Kidney epithelial cell (primary cell): ENCODE results near the gene TMEM151B. TPM values are rescaled to one million over a fixed set of nuclear protein-coding genes. Genes with fewer than 3 reads are reported as not detected.

Experiments used
- DNase-seq: peaks from one replicate; pipeline ENCODE4 v3.0.0-alpha.2; 2010; ENCODE audit warnings: low read depth
- H3K27me3 ChIP-seq: 2 replicates; pipeline ENCODE4 v1.6.0; 2011; ENCODE audit warnings: low read length; ENCODE audit not compliant: control insufficient read depth, insufficient read depth
- H3K36me3 ChIP-seq: 2 replicates; pipeline ENCODE4 v1.5.1; 2011; ENCODE audit warnings: low read length; ENCODE audit not compliant: control insufficient read depth, insufficient read depth
- H3K4me3 ChIP-seq: 2 replicates; pipeline ENCODE4 v1.5.1; 2011; ENCODE audit warnings: low read depth, mild to moderate bottlenecking, control low read depth, low read length
- total RNA-seq: library from RNA; depleted of rRNA; stranded (reverse); fragments of >200 nt; gene quantifications from 2 replicates; pipeline ENCODE4 v1.2.3, GENCODE V29; 2015
- TF ChIP-seq, protein P1 (sequence below): IDR thresholded peaks from 2 replicates; pipeline ENCODE4 v1.5.1; 2011; ENCODE audit warnings: mild to moderate bottlenecking, moderate library complexity, low read length, control low read depth, inconsistent platforms; ENCODE audit not compliant: insufficient read depth, poor library complexity, severe bottlenecking

Gene TMEM151B
- total RNA-seq, 1 donor from 2014 or later, result 0.13 TPM

DNA sequence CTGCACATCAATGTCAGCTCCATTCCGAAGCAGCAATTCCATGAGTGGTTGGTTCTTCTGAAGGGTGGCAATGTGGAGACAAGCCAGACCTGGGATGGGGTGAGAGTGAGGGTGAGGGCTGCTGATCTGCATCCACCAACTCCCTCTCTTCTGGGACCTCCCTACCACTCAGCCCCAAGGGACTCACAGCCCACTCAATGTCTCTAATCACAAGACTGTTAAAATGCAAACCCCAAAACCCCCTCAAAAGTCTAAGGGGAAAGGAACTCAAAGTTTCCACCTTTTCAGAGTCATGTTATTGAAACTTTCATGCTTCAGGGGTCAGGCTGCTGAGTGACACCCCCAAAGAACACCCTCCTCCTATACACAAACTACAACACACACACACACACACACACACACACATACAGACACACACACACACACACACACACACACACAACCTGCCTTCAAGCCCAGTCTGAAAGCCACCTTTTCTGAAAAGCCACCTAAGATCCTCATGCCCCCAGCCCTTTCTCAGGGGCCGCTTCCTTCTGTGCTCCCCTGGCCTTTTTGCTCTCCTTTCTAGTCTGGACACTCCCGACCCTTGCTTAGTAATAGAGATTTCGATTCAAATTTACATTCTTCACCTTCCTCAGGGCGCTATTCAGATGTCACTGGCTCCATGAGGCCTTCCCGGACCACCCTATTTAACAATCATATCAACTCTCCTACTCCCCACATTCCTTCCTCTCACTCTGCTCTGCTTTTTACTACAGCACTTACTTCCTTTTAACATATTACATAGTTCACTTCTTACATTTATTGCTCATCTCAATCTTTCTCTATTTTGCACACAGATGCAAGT lies 9.6 kb upstream of the TMEM151B start:
- DNase-seq, result no peak
- Histone ChIP-seq H3K27me3 (no peaks in the 10 kb centered on the region), H3K36me3 (no peaks in the 10 kb centered on the region), H3K4me3 (no peak overlapping the region)
- TF ChIP-seq, protein P1, sequence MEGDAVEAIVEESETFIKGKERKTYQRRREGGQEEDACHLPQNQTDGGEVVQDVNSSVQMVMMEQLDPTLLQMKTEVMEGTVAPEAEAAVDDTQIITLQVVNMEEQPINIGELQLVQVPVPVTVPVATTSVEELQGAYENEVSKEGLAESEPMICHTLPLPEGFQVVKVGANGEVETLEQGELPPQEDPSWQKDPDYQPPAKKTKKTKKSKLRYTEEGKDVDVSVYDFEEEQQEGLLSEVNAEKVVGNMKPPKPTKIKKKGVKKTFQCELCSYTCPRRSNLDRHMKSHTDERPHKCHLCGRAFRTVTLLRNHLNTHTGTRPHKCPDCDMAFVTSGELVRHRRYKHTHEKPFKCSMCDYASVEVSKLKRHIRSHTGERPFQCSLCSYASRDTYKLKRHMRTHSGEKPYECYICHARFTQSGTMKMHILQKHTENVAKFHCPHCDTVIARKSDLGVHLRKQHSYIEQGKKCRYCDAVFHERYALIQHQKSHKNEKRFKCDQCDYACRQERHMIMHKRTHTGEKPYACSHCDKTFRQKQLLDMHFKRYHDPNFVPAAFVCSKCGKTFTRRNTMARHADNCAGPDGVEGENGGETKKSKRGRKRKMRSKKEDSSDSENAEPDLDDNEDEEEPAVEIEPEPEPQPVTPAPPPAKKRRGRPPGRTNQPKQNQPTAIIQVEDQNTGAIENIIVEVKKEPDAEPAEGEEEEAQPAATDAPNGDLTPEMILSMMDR, result no peak

DNA sequence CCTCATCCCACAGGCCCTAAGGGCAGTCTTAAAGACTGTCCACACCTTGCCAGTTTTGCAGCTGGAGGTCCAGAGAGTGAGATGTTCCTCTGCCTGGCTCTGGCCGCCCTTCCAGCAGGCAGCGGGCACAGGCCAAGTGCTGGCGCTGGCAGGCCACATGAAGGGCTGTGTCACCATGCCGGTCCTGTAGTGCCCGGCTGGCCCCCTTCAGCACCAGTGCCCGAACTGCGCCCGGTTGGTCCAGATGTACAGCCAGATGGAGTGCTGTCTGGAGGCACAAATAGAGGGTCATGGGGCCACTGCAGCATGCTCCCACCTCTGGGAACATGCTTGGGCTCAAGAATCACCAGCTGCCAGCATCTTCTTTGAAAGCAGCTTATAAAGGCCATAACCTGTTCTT lies 8.7 kb upstream of the TMEM151B start:
- TF ChIP-seq, protein P1, result no peak
- Histone ChIP-seq H3K36me3 (no peaks in the 10 kb centered on the region), H3K4me3 (no peak overlapping the region), H3K27me3 (no peaks in the 10 kb centered on the region)
- no peak for DNase-seq

DNA sequence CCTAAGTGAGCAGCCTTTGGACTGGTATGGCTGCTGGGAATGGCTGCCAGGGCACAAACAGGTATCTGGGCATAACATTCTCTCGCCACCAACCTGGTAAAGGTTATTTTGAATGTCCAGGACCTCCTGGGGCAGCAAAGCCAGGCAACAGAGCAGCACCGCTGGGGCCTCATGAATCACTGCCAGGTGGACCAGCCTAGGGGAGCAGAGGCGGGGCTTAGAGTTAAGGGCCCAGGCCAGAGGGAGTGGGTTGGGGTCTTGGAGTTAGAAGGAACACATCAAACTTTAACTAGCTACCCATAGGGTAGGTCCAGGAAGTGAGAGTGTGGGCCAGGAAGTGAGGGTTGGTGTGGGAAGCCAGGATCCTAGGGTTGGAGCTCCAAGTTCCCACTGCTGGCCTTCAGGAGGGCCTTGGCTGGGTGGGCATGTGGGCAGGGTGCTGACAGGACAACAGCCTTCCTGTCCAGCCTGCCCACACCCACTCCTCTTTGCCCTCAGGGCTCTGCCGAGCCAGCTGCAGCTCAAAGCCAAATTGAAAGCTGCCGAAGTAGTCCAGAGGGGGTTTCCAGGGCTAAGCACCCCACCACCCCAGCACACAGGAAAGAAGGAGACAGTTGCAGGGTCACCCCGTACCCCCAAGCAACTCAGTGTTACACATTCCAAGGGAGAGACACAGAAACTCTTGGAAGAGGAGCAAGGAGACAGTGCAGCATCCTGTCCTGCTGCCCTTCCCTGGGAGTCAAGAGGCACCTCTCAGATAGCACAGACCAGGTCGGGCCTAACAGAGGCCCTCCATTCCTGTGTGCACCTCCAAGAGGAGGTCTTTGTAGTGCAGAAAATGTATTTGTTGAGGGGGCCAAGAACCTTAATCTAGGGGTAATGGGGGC lies 7.5 kb upstream of the TMEM151B start:
- peak overlapping the region; percentile 70 for H3K4me3 ChIP-seq
- H3K36me3 ChIP-seq, result no peaks in the 10 kb centered on the region
- TF ChIP-seq, protein P1, result no peak
- H3K27me3 ChIP-seq, result no peaks in the 10 kb centered on the region
- DNase-seq, result no peak

DNA sequence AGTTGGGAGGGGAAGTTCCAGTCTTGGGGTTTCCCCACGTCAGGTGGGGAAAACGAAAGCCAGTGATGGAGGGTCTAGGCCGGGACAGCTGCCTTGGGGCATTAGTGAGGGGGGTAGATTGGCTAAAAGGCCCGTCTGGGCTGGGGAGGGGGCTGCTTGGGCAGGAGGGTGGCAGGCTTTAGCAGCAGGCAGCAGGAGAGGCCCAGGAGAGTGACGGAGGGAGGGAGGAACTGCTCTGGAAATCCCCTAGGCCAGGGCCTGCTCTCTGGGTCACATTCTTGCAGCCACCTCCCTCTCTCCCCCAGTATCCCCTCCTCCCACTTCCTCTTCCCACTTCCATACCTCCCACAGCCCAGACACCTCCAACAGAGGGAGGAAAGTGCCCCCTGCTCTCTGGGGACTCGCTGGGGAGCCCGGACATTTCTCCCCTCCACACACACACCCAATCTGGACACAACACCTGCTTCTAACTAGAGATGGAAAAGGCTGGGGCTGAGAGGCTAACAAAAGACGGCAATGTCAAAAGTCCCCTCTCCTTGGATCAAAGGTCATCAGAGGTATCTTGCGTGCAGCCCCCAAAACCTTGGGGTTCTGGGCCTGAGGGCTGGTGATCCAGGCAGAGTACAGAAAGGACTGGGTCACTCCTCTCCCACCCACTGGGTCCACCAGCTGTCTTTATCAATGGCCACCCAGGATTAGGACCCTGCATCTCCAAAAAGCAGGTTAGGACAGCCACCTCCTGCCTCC lies 6.7 kb upstream of the TMEM151B start:
- Histone ChIP-seq H3K36me3 (no peaks in the 10 kb centered on the region), H3K27me3 (peaks cover 5% of the 10 kb centered on the region), H3K4me3 (peak overlapping the region; percentile 70)
- no peak for DNase-seq
- TF ChIP-seq, protein P1, result no peak

DNA sequence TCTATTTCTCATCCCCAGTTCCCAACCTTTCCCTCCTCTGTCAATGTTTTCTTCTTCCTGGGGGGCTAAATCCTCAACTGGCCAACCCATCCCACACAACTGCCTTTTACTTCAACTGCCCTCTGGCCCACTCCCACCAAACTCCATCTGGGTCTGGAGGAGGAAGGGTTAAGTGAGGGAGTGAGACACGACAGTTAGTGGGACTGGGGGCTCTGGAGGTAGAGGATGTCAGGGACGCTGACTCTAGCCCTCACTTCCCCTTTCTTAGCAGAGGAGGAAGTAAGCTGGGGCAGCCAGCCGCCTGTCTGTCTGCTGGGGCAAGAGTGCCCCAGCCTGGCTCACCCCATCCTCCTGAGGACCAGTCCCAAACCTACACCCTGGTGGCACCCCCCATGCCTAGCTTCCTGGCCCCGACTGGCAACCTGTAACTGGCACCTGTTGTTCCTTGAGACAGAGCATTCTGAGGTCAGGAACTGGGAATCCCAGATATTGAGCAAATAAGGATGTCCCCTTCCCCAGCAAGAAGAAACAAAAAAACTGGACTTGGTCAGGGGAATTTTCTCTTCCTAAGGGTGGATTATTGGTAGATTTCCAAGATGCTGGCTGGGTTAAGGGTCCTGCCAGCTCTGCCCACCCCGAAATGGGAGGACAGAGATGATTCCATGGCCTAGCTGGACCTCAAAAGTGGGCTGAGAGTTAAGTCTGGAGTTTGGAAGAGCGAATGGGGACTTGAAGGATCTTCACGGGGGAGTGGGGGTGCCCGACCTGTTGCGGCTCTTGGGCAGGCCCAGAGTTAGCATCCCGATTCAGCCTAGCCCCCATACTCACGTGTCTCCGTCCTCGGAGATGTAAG lies 5.9 kb upstream of the TMEM151B start:
- TF ChIP-seq, protein P1, result no peak
- no peak for DNase-seq

More for the DNA sequence above, 5.9 kb upstream of the TMEM151B start:
- Histone ChIP-seq H3K4me3 (peak overlapping the region; percentile 70), H3K27me3 (peaks cover 14% of the 10 kb centered on the region), H3K36me3 (no peaks in the 10 kb centered on the region)
